Stimulated activated CD8-positive, alpha-beta memory T cell treated with anti-CD3 and anti-CD28 coated beads, Interleukin-4, amount 100 ng/mL, for 48 hours (primary cell): ENCODE measurements around the gene MEOX2.

ENCODE experiments used
- DNase-seq: peaks from one replicate; pipeline ENCODE4 v3.0.0-alpha.2; 2020

The MEOX2 gene

DNA sequence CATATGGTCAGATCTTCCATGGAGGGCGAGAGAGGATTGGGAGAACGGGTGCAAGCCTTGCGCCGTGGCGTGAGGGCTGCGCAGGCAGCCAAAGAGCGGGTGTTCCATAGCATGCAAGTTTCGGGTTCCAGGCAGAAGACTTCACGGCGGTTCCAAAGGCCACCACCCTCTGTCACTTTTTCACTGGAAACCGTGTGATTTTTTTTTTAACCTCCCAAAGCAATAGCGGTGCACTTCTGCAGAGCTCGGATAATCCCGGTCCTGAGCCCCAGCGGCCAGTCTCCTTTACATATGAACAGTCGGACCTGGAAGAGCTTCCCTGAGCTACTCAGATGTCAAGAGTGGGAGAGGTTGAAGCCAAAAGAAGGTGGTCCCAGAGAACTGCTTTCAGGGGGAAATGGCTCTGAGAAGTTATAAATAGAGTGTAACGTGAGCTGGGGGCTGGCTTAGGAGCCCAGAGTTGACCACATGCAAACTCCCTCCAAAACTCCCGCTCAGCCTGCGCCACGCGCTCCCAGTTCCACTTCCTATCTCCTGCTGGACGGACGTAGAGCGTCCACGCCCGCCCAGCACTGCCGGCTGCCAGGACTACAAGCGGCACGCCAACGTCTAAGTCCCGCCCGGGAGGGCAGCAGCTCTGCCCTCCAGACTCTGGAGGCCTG lies at the start of gene MEOX2:
MEOX2 (minus strand) TSS at position 389 of the 662 bp plus-strand sequence; CDS start at position 108, 281 bp downstream.
- DNase-seq: no peak

DNA sequence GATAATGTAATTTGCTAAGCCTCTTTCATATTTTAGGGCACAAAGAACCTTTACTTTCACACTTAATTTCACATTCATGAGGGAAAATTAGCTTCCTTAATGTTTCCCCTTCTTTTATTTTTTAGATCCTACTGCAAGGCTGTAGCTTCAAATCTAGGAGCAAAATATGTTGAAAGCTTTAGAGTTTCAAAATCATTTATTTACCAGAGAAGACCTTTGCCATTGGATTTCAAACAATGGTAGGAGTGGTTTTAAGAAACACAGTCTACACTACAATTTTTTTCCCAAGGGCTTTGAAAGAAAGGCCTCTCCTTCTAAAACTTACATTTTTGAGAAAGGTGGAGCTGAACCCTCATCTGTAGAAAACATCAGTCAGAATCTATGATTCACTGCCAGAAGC lies 43.3 kb upstream of the MEOX2 start:
- DNase-seq: no peak

GRCh38 chr7:15725051-15725450 lies 38.6 kb upstream of the MEOX2 start:
- DNase-seq: no peak

GRCh38 chr7:15723841-15724240 lies 37.4 kb upstream of the MEOX2 start:
- no peak for DNase-seq

- DNase-seq: peak; percentile 30
Observed at GRCh38 chr7:15720849-15721471, 34.5 kb upstream of the MEOX2 start.

DNA sequence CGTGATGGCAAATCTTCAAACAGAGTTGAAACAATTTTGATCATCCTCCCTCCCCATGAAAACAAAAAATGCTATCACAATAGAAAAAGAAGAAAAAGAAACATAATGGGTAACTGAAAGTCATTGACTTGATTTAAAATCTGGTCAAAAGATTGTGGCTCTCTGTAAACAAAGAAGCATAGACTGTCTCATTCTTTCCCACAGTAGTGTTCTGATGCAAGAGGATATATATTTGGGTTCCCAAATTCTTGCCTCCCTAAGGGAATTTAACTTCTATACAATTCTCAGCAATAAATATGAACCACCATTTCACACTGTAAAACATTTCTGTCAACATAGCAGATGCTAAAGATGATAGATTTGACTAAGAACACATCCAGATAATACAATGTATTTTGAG lies 32.8 kb upstream of the MEOX2 start:
- no peak for DNase-seq

DNA sequence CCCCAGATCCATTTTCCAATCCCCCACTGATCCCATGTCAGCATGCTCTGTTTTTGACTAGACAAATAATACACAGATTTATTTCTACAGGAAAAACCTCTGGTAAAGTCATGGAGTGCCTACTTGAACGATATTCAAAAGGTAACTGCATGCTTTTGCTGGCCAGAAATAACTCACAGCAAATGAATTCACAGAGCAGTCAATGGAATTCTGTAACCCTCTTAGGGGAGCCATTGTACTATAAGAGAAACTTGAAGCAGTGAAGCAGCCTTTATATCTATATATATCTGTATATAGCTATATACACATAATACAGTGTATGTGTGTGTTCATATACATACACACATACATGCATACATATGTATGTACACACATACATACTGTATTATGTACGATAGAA lies 29.0 kb upstream of the MEOX2 start:
- DNase-seq: no peak

DNA sequence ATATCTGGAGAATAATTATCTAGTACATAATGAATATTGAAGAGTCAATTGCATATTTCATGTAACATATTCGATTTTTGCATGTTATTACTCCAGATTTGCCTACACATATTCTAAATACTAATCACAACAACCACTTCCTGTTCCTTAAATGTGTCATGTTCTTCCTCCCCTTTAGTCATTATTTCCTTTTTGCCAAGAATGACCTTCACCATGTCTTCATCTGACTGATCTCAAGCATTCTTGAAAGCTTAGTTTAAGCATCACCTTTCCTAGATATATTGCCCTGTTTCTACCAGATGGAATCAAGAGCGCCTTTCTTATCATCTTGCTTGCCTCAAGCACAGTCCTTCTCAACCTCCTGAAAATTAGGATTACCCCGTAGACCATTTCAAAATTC lies 23.5 kb upstream of the MEOX2 start:
- DNase-seq: no peak

DNA sequence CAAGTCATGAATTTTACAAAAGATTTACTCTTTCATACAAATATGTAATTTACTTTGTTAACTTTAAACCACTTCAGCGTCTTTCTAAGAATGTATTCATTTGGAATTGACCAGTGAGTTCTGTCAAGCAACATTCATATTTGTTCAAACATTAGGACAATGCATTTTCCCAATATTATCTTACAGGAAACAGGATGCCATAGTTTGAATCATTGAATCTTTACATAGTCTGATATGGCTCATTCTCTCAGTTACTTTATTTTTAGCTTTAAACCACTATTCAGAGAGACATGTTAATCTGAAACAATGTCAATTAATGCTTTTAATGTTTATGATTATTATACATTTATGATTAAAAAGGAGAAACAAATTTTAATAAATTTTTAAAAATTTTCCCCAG lies 21.1 kb upstream of the MEOX2 start:
- DNase-seq: no peak

GRCh38 chr7:15703732-15704131 lies 17.2 kb upstream of the MEOX2 start:
- DNase-seq: no peak

GRCh38 chr7:15692501-15693020 lies 6.1 kb upstream of the MEOX2 start:
- no peak for DNase-seq

DNA sequence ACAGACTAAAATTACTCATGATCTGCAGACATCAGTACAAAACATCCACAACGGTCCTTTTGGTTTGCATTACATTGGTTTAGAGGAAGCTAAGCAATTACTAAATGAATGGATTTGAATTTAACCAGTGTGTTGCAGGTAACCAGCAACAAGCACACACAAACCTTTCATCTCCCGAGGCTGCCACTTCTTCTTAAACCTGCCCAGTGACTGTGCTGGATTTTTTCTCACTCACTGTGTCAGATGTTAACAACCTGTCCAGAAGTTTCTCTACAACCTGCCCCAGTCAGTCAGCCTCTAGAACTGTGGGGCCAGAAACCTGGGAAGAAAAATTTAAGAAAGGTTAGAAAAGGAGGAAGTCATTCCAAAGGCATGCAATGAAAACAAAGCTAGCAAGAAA lies 2.4 kb upstream of the MEOX2 start:
- DNase-seq: no peak

- DNase-seq: no peak
Observed at GRCh38 chr7:15688279-15688626, 1.8 kb upstream of the MEOX2 start.

DNA sequence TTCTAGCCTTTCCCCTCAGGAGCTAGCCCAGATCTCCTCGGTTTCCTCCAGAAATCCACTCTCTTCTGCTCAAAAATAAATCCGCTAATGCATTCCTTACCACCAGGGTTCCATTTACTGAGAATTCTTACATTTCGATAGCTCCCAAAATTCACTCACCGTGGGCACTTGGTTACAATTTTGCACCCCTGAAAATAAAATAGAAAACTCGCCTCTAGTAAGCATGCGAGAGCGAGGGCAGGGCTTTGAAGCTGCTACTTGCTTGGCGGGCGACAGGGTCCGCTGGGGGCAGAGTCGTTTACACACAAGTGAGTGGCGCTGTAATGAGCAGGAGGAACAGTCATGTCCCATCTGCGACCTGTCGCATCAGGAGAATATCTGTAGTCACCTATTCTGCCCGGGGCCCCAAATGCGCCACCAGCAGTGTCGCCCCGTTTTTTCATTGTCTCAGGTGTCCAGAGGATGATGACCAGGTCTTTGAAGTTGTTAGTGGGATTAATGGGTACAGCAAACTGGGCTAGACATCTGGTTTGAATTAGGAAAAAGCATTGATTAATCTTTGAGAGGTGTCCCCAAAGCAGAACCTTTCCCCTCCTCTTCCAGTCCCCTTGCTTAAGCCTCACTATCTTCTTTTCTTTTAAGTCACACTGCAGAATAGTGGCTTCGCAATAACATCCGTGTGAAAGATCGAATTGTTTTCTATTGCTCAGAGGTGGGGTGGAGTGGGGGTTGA lies 1.2 kb upstream of the MEOX2 start:
- no peak for DNase-seq

- no peak for DNase-seq
Observed at GRCh38 chr7:15686957-15687545, 568 bp upstream of the MEOX2 start.

DNA sequence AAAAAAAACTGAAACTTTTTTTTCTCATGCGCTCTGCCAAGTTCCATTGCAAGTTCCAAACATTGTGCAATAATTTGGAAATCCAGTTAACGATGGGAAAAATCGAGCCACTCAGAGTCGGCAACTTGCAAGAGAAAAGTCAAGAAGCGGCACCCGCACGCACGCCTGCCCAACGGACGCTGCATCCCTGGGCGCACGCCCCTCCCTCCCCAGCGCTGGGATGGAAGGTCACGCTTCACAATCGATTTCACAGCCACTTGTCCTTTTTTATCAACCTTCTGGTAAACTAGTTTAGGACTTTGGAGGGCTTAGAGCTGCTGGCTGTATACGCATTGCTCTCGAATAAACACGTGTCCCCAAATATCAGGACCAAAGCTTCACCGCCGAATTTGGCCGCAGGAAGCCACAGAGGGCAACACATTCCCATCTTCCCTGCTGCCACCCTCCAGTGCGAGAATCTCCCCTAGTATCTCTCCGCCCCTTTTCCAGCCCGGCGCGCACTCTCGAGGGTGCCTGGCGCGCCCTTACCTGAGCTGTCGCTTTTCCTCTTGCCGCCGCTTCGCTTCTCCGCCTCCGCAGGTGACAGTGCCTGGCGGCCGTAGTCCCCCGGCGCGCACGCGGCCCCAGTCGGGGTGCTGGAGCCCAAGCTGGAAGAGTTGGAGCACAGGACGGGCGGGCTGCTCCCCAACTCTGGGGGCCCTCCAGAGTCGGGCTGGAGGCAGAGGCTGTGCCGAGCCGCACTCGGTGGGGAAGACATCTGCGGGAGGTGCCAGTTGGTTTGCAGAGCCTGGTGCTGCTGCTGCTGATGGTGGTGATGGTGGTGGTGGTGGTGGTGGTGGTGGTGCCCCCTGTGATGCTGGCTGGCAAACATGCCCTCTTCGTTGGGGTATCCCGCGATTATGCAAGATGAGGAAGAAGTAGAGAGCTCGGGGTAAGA lies 857 bp downstream of the MEOX2 start:
- no peak for DNase-seq

- no peak for DNase-seq
Observed at GRCh38 chr7:15684871-15685270, 1.6 kb downstream of the MEOX2 start.

- DNase-seq: no peak
Observed at GRCh38 chr7:15684111-15684800, 2.2 kb downstream of the MEOX2 start.

DNA sequence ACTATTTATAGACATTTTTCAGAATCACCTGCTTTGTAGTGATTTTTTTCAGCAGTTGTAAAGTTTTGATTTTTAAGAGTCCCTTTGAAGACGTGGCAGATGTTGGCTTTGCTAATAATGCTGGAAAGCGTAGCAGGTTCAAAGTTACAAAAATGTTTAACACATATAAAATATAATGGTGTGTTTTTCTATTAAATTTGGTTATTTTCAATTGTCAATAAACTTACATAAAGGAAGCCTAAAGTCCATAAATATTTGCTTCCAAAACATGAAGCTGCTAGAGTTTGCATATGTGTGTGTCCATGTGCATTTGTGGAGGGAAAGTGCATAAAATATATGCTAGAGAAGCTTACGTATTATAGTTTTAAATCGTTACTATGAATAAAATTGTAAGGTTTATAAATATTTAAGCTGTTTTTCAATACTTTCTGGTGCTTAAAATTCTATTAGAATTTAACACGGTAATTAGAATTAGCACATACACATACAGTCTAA lies 3.7 kb downstream of the MEOX2 start:
- DNase-seq: no peak

GRCh38 chr7:15682111-15682510 lies 4.4 kb downstream of the MEOX2 start:
- no peak for DNase-seq

DNA sequence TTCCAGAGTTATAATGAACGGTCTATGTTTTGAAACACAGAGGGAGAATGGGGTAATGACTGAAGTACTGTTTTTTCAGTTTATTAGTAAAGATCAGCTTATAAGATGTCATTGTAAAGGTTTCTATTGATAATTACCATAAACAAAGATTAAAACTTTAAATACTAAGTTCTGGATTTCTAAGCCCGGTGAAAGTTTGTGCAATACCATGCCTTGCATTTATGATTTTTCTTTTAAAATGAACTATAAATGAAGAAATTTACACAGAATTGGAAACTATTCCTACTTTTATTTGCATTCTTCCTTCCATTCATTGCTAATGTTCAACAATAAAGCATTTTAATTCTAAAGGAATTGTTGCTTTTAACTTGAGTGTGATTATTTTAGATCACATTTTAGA lies 4.9 kb downstream of the MEOX2 start:
- no peak for DNase-seq

DNA sequence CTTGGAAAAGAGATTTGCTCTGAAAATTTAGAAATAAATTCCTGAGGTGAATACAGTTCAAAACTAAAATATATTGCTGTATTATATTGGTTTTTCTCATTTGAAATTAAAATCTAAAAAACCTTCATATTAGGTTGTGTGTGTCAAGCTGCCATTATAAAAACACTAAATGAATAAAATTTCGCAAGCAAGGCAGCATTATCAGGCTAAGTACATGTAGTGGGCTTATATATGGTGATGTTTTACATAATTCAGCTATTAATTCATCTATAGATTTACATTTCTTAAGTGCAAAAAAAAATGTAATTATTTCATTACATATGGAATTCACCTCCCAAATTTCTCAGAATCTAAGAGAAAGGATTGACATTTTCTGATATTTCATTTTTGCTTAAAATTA lies 5.3 kb downstream of the MEOX2 start:
- no peak for DNase-seq
